IMR-90 (cell line): ENCODE measurements around the gene HSPA13. TPM values are rescaled to one million over a fixed set of nuclear protein-coding genes. Genes with fewer than 3 reads are reported as not detected.

Experiments
- ATAC-seq: fragments of 200-7000 bp; cut with Tn5 transposase; 2 replicates; pipeline ENCODE4 v1.9.1; 2020; ENCODE audit warnings: low read depth, mild to moderate bottlenecking, moderate library complexity
- BruUV-seq: library from RNA; stranded (reverse); fragments of 400-500 nt; replicated peaks from 2 replicates; lab custom pipeline; 2021; lab: Mats Ljungman, UMichigan
- CTCF ChIA-PET: fragments of 300-600 bp; formaldehyde crosslinking; extraction: SDS; loops from one replicate; lab custom pipeline; 2021; ENCODE audit warnings: antibody characterized with exemption; lab: Yijun Ruan, JAX
- POLR2A ChIA-PET: fragments of 300-600 bp; sonication (Branson Sonifier 250); formaldehyde crosslinking; loops from one replicate; lab custom pipeline; 2022; ENCODE audit warnings: antibody characterized with exemption; ENCODE audit not compliant: unreplicated experiment; lab: Charles Lee
- DNase-seq: peaks from one replicate; pipeline ENCODE4 v3.0.0; 2013
- H2AFZ ChIP-seq: replicated peaks from 2 replicates; pipeline ENCODE3; 2013; ENCODE audit warnings: low read length, mild to moderate bottlenecking; ENCODE audit not compliant: poor library complexity
- H2AK5ac ChIP-seq: 2 replicates; pipeline ENCODE4 v1.6.1; 2013; ENCODE audit warnings: low read depth, low read length, inconsistent platforms
- H2AK9ac ChIP-seq: replicated peaks from 2 replicates; pipeline ENCODE3; 2013; ENCODE audit warnings: mild to moderate bottlenecking, low read depth, low read length, moderate library complexity; ENCODE audit not compliant: poor library complexity
- H2BK120ac ChIP-seq: 2 replicates; pipeline ENCODE4 v1.6.1; 2013; ENCODE audit warnings: low read depth, low read length, inconsistent platforms
- H2BK15ac ChIP-seq: 3 replicates; pipeline ENCODE4 v1.6.1; 2013; ENCODE audit warnings: low read depth, low read length, inconsistent platforms
- H2BK20ac ChIP-seq: 2 replicates; pipeline ENCODE4 v1.6.1; 2013; ENCODE audit warnings: low read depth, mild to moderate bottlenecking, inconsistent platforms, low read length, moderate library complexity
- H2BK5ac ChIP-seq: 2 replicates; pipeline ENCODE4 v1.6.1; 2013; ENCODE audit warnings: mild to moderate bottlenecking, low read depth, low read length, inconsistent platforms; ENCODE audit not compliant: poor library complexity, severe bottlenecking
- H3K14ac ChIP-seq: replicated peaks from 2 replicates; pipeline ENCODE4 v1.6.1; 2013; ENCODE audit warnings: low read depth, low read length, inconsistent platforms
- H3K18ac ChIP-seq: 2 replicates; pipeline ENCODE4 v1.6.1; 2013; ENCODE audit warnings: low read depth, low read length, control low read depth
- H3K23ac ChIP-seq: 2 replicates; pipeline ENCODE4 v1.6.1; 2013; ENCODE audit warnings: low read depth, low read length, inconsistent platforms
- H3K27ac ChIP-seq: 2 replicates; pipeline ENCODE4 v1.5.1; 2013; ENCODE audit warnings: mild to moderate bottlenecking, control low read depth, low read length; ENCODE audit not compliant: insufficient read depth
- H3K27me3 ChIP-seq: 2 replicates; pipeline ENCODE4 v1.6.1; 2013; ENCODE audit warnings: low read length; ENCODE audit not compliant: control insufficient read depth, insufficient read depth
- H3K36me3 ChIP-seq: 2 replicates; pipeline ENCODE4 v1.6.1; 2013; ENCODE audit warnings: low read length, mixed read lengths; ENCODE audit not compliant: control insufficient read depth, insufficient read depth
- H3K4ac ChIP-seq: 2 replicates; pipeline ENCODE4 v1.6.1; 2013; ENCODE audit warnings: low read depth, low read length, inconsistent platforms
- H3K4me1 ChIP-seq: 2 replicates; pipeline ENCODE4 v1.6.1; 2013; ENCODE audit warnings: low read length, mixed read lengths; ENCODE audit not compliant: control insufficient read depth, insufficient read depth
- H3K4me2 ChIP-seq: 2 replicates; pipeline ENCODE4 v1.6.1; 2013; ENCODE audit warnings: low read depth, mild to moderate bottlenecking, control low read depth, low read length, moderate library complexity
- H3K4me3 ChIP-seq: 2 replicates; pipeline ENCODE4 v1.5.1; 2013; ENCODE audit warnings: low read depth, mild to moderate bottlenecking, control low read depth, low read length, moderate library complexity; ENCODE audit not compliant: insufficient read depth
- H3K56ac ChIP-seq: 2 replicates; pipeline ENCODE4 v1.6.1; 2013; ENCODE audit warnings: low read length, inconsistent platforms; ENCODE audit not compliant: insufficient read depth; ENCODE audit errors: extremely low read depth
- H3K79me1 ChIP-seq, 2 experiments: 2 replicates each; pipeline ENCODE4 v1.6.1; 2013; ENCODE audit warnings: low read length in 2 of 2, inconsistent platforms in 1 of 2, low read depth in 1 of 2
- H3K9ac ChIP-seq: 2 replicates; pipeline ENCODE4 v1.6.1; 2013; ENCODE audit warnings: low read depth, low read length, control low read depth
- H3K9me1 ChIP-seq: 2 replicates; pipeline ENCODE4 v1.6.1; 2013; ENCODE audit warnings: low read length, inconsistent platforms; ENCODE audit not compliant: insufficient read depth
- H3K9me3 ChIP-seq: 2 replicates; pipeline ENCODE4 v1.6.1; 2013; ENCODE audit warnings: low read length; ENCODE audit not compliant: control insufficient read depth, insufficient read depth
- H4K20me1 ChIP-seq: 2 replicates; pipeline ENCODE4 v1.6.1; 2013; ENCODE audit warnings: low read length, inconsistent platforms; ENCODE audit not compliant: insufficient read depth
- H4K5ac ChIP-seq: 2 replicates; pipeline ENCODE4 v1.6.1; 2013; ENCODE audit warnings: mild to moderate bottlenecking, low read depth, low read length, control low read depth
- H4K8ac ChIP-seq, 2 experiments: 2 replicates each; pipeline ENCODE4 v1.6.1; 2013; ENCODE audit warnings: low read depth in 2 of 2, low read length in 2 of 2, control low read depth in 1 of 2, inconsistent platforms in 1 of 2
- H4K91ac ChIP-seq: 2 replicates; pipeline ENCODE4 v1.6.1; 2013; ENCODE audit warnings: low read depth, low read length, inconsistent platforms; ENCODE audit not compliant: insufficient read depth
- MAZ ChIP-seq: IDR thresholded peaks from 2 replicates; pipeline ENCODE4 v1.6.1; 2012; ENCODE audit warnings: low read depth, mild to moderate bottlenecking, low read length, improper control_type of control experiment, moderate library complexity, borderline replicate concordance
- SMC3 ChIP-seq: fragments of 150-350 bp; IDR thresholded peaks from 2 replicates; pipeline ENCODE4 v1.6.1; 2016; ENCODE audit warnings: low read depth, mild to moderate bottlenecking, antibody characterized with exemption, low read length, moderate library complexity
- WGBS, 2 experiments: methylation state at CpG; one replicate each; pipeline versions ENCODE4 v1.1.5 to v1.1.7; 2013; ENCODE audit warnings: missing lambda C conversion rate in 2 of 2; ENCODE audit not compliant: insufficient read length in 1 of 2; ENCODE audit errors: extremely low coverage in 2 of 2; 5-methylcytosine and 5-hydroxymethylcytosine counted together
- dilution Hi-C: fragments of 300-500 bp; cut with HindIII; formaldehyde crosslinking; loops from one replicate; pipeline ENCODE4 v1.14.3; 2018; ENCODE audit warnings: low sequenced_read_pairs; ENCODE audit not compliant: unreplicated experiment
- in situ Hi-C: fragments of 300-500 bp; cut with MboI; formaldehyde crosslinking; loops from 3 replicates; pipeline ENCODE4 v1.14.3; 2019; ENCODE audit warnings: low sequenced_read_pairs, inconsistent platforms, mixed read lengths
- intact Hi-C: fragments of 100-400 bp; cut with micrococcal nuclease; formaldehyde crosslinking; loops from 2 replicates; pipeline ENCODE4 v1.10.0; 2022
- polyA plus RNA-seq, 3 experiments: library from polyadenylated mRNA; depleted of rRNA; stranded (reverse); fragments of >200 nt; gene quantifications; 2 replicates each; pipeline ENCODE4 v1.2.3, GENCODE V29; 2012; ENCODE audit warnings: low replicate concordance in 1 of 3
- total RNA-seq: library from RNA; depleted of rRNA; stranded (reverse); fragments of >200 nt; gene quantifications from 2 replicates; pipeline ENCODE4 v1.2.3, GENCODE V29; 2012

The HSPA13 gene
- total and polyA plus RNA-seq, 2 of the 4 experiments (the other 2 are of a cell fraction): 16.3 to 43.7 TPM

GRCh38 chr21:14405962-14406361, 23.0 kb upstream of the HSPA13 start:
- dilution Hi-C loops: no loop called here
- Histone ChIP-seq H3K27ac (no peak overlapping the region), H3K36me3 (no peaks in the 10 kb centered on the region), H3K9me1 (no peaks in the 10 kb centered on the region), H4K8ac (no peak overlapping the region), H2BK20ac (no peak overlapping the region), H3K23ac (no peak overlapping the region), H3K27me3 (no peaks in the 10 kb centered on the region), H3K56ac (no peak overlapping the region), H2AK9ac (no peak overlapping the region), H3K9ac (no peak overlapping the region), H3K9me3 (no peaks in the 10 kb centered on the region), H2BK120ac (no peak overlapping the region), H4K20me1 (no peaks in the 10 kb centered on the region), H4K91ac (no peak overlapping the region), H2AFZ (no peak overlapping the region), H4K5ac (no peak overlapping the region), H3K4me1 (no peaks in the 10 kb centered on the region), H3K14ac (no peak overlapping the region), H3K79me1 (no peaks in the 10 kb centered on the region), H3K18ac (no peak overlapping the region), H2BK15ac (no peak overlapping the region), H2BK5ac (no peak overlapping the region), H3K4ac (no peak overlapping the region), H3K4me2 (no peak overlapping the region), H3K4me3 (no peak overlapping the region), H2AK5ac (no peak overlapping the region)
- ChIA-PET POLR2A (interaction anchor here (0.7 kb wide), 1 partner anchor 95 kb away, joined by 3 read pairs; no protein-coding TSS in a partner anchor), CTCF (no interaction called here)
- no TSS peak for BruUV-seq
- TF ChIP-seq MAZ: no peak
- no peak for TF ChIP-seq SMC3
- intact Hi-C loops: no loop called here
- in situ Hi-C loops: no loop called here
- DNase-seq (no peak), ATAC-seq (no peak)
- WGBS, 2 experiments: no CpG with 5 or more reads among the region's 2 CpGs
